Esophagus muscularis mucosa (tissue), 4 donors: Measurements from ENCODE around the gene ABR. TPM values are rescaled to one million over a fixed set of nuclear protein-coding genes. Genes with fewer than 3 reads are reported as not detected.

Experiments used
- DNase-seq: peaks from one replicate; pipeline ENCODE4 v3.0.0-alpha.2; 2017; ENCODE audit errors: extremely low spot score
- H3K27ac ChIP-seq, 4 donors: fragments of 200-600 bp; sonication (generic); replicated peaks in 1 of 4; 1 replicate in 3 of 4; 2 replicates in 1 of 4; pipeline ENCODE4 v1.5.1; 2016 to 2019; ENCODE audit warnings: mild to moderate bottlenecking in 1 of 4
- H3K27me3 ChIP-seq, 4 donors: fragments of 200-600 bp; sonication (generic); one replicate each; pipeline versions ENCODE4 v1.5.1 to v1.6.0; 2016 to 2019
- H3K36me3 ChIP-seq, 4 donors: fragments of 200-600 bp; sonication (generic); one replicate each; pipeline ENCODE4 v1.5.1; 2016 to 2019
- H3K4me1 ChIP-seq, 4 donors: fragments of 200-600 bp; sonication (generic); one replicate each; pipeline ENCODE4 v1.5.1; 2016 to 2019
- H3K4me3 ChIP-seq, 4 donors: fragments of 200-600 bp; sonication (generic); 1 replicate in 2 of 4; 2 replicates in 2 of 4; pipeline ENCODE4 v1.5.1; 2016 to 2019; ENCODE audit warnings: mild to moderate bottlenecking in 4 of 4, moderate library complexity in 1 of 4
- H3K9me3 ChIP-seq, 4 donors: fragments of 200-600 bp; sonication (generic); 1 replicate in 3 of 4; 2 replicates in 1 of 4; pipeline ENCODE4 v1.5.1; 2016 to 2019
- EP300 ChIP-seq: sonication (generic); formaldehyde crosslinking; IDR thresholded peaks from one replicate; pipeline ENCODE4 v1.6.1; 2017; ENCODE audit warnings: antibody characterized with exemption
- POLR2A ChIP-seq: fragments of 450-650 bp; IDR thresholded peaks from one replicate; pipeline ENCODE4 v1.6.1; 2017; ENCODE audit warnings: antibody characterized with exemption, moderate library complexity, mild to moderate bottlenecking, low read depth
- POLR2AphosphoS5 ChIP-seq, 2 donors: sonication (generic); formaldehyde crosslinking; IDR thresholded peaks; one replicate each; pipeline ENCODE4 v1.6.1; 2017; ENCODE audit warnings: antibody characterized with exemption in 2 of 2
- WGBS: methylation state at CpG from one replicate; pipeline ENCODE4 v1.1.5; 2018; 5-methylcytosine and 5-hydroxymethylcytosine counted together
- intact Hi-C: fragments of 100-400 bp; cut with DNase I; formaldehyde crosslinking; loops from one replicate; pipeline ENCODE4 v1.15.1; 2023
- total RNA-seq, 4 donors: library from RNA; depleted of rRNA; stranded (reverse); fragments of >200 nt; gene quantifications; one replicate each; pipeline versions ENCODE4 v1.1.0 to v1.2.1, GENCODE V29; 2016
- TF ChIP-seq, protein P1 (sequence below), 3 experiments: fragments of 200-600 bp in 2 of 3; fragments of 450-650 bp in 1 of 3; sonication (generic) in 2 of 3; IDR thresholded peaks; one replicate each; pipeline ENCODE4 v1.5.1; 2017 to 2019; ENCODE audit warnings: antibody characterized with exemption in 3 of 3, mild to moderate bottlenecking in 2 of 3, moderate library complexity in 1 of 3

ABR gene
- total RNA-seq, 4 donors from 2014 or later: 98.4 to 142 (median 114) TPM

DNA sequence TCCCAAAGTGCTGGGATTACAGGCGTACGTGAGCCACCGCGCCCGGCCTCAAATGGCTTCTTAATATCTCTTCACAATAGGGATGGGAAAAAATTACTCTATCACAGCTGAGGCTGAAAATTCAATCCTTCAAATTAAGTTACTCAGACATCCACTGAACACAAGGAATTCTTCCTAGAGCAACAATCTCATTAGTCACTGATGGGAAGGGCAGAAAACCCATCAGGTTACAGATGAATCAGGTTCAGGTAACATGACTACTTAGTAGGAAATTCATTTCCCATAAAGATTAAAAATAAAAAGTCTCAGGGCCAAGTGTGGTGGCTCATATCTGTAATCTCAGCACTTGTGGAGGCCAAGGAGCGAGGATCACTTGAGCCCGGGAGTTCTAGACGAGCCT is 42.5 kb upstream of the ABR start:
- intact Hi-C loops: no loop called here
- Histone ChIP-seq H3K36me3 (no peaks in the 10 kb centered on the region), H3K4me3 (no peak overlapping the region), H3K9me3 (no peaks in the 10 kb centered on the region), H3K27ac (no peak overlapping the region), H3K27me3 (peaks cover 0 to 14% (median 0%) of the 10 kb centered on the region in 4 donors), H3K4me1 (no peaks in the 10 kb centered on the region)
- TF ChIP-seq POLR2A (no peak), POLR2AphosphoS5 (IDR thresholded peaks at IDR 0.05) (no peak), EP300 (no peak)
- TF ChIP-seq, protein P1, sequence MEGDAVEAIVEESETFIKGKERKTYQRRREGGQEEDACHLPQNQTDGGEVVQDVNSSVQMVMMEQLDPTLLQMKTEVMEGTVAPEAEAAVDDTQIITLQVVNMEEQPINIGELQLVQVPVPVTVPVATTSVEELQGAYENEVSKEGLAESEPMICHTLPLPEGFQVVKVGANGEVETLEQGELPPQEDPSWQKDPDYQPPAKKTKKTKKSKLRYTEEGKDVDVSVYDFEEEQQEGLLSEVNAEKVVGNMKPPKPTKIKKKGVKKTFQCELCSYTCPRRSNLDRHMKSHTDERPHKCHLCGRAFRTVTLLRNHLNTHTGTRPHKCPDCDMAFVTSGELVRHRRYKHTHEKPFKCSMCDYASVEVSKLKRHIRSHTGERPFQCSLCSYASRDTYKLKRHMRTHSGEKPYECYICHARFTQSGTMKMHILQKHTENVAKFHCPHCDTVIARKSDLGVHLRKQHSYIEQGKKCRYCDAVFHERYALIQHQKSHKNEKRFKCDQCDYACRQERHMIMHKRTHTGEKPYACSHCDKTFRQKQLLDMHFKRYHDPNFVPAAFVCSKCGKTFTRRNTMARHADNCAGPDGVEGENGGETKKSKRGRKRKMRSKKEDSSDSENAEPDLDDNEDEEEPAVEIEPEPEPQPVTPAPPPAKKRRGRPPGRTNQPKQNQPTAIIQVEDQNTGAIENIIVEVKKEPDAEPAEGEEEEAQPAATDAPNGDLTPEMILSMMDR (IDR thresholded peaks at IDR 0.05): no peak
- no peak for DNase-seq
- WGBS: 94% methylated on average over 8 of the region's 8 CpGs

DNA sequence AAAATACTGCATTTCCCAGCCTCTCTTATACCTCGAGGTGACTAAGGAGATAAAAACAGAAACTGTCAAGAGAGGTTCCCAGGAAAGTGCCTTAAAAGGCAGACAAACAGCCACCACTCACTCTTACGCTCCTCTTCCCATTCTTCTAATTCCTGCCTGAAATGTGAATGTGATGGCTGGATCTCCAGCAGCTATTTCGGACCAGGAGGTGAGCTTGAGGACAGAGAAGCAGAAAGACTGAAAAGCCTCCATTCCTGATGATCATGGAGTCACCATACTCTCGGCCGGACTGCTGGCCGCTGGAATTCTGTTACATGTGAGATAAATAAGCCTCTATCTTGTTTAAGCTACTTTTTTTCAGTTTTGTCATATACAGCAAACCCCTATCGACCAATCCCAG is 41.4 kb upstream of the ABR start:
- H3K4me1 ChIP-seq: no peaks in the 10 kb centered on the region
- TF ChIP-seq, protein P1 (IDR thresholded peaks at IDR 0.05): no peak
- TF ChIP-seq POLR2A: no peak
- TF ChIP-seq POLR2AphosphoS5 (IDR thresholded peaks at IDR 0.05): no peak
- no peak for TF ChIP-seq EP300
- no peak for DNase-seq
- no peak overlapping the region for H3K27ac ChIP-seq
- H3K9me3 ChIP-seq: no peaks in the 10 kb centered on the region
- peaks cover 0 to 13% (median 0%) of the 10 kb centered on the region in 4 donors for H3K27me3 ChIP-seq
- no peaks in the 10 kb centered on the region for H3K36me3 ChIP-seq
- 86% methylated on average over 7 of the region's 7 CpGs for WGBS
- intact Hi-C loops: no loop called here
- no peak overlapping the region for H3K4me3 ChIP-seq

DNA sequence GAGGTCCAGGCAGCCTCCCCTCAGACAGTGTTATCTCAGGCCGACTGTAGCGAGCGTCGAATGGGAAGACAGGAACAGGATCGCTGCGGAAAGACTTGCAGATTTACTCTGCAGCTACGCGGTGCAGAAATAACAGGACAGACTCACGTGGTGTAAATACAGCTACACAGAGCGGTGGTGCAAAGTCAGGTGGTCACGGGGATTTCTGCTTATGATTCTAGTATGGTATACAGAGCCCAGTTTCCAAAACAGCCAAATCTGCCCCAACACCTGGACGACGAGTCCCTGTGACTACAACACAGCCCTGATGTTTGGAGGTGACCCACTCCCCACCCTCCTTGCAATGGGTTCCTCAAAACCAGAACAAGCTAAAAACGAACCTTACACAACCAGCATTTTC is 40.6 kb upstream of the ABR start:
- H3K27ac ChIP-seq: no peak overlapping the region
- no peaks in the 10 kb centered on the region for H3K9me3 ChIP-seq
- TF ChIP-seq, protein P1 (IDR thresholded peaks at IDR 0.05): no peak
- no peak for TF ChIP-seq POLR2A
- TF ChIP-seq EP300: no peak
- TF ChIP-seq POLR2AphosphoS5 (IDR thresholded peaks at IDR 0.05): no peak
- peaks cover 0 to 15% (median 0%) of the 10 kb centered on the region in 4 donors for H3K27me3 ChIP-seq
- no peak for DNase-seq
- H3K4me1 ChIP-seq: no peaks in the 10 kb centered on the region
- 76% methylated on average over 14 of the region's 14 CpGs for WGBS
- no peaks in the 10 kb centered on the region for H3K36me3 ChIP-seq
- H3K4me3 ChIP-seq: no peak overlapping the region
- intact Hi-C loops: no loop called here

DNA sequence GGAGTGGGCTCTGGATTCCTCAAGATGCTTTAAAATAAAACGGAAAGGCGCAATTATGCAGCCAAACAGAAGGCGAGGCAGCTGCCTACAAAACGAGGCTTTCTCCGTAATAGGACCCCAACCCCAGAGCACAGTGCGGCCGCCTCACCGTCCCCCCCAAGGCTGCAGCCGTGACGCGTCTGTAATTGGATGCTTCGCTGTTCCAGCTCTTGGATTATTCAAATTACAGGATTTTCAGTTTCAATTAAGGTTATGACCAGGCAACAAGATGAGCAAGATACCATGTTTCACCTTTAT is 37.3 kb upstream of the ABR start:
- H3K4me1 ChIP-seq: no peaks in the 10 kb centered on the region
- 85% methylated on average over 12 of the region's 12 CpGs for WGBS
- no peak overlapping the region for H3K27ac ChIP-seq
- no peaks in the 10 kb centered on the region for H3K36me3 ChIP-seq
- no peak overlapping the region for H3K4me3 ChIP-seq
- peaks cover 0 to 22% (median 0%) of the 10 kb centered on the region in 4 donors for H3K27me3 ChIP-seq
- TF ChIP-seq POLR2AphosphoS5 (IDR thresholded peaks at IDR 0.05) (no peak), EP300 (no peak), POLR2A (no peak)
- TF ChIP-seq, protein P1 (IDR thresholded peaks at IDR 0.05): no peak
- intact Hi-C loops: no loop called here
- DNase-seq: no peak
- no peaks in the 10 kb centered on the region for H3K9me3 ChIP-seq
